H1 (cell line): ENCODE data around the gene LRIT2. TPM values are rescaled to one million over a fixed set of nuclear protein-coding genes. Genes with fewer than 3 reads are reported as not detected.

Source experiments
- ASH2L ChIP-seq: fragments of 200-600, 300-600 bp; sonication (generic); IDR thresholded peaks from one replicate; pipeline ENCODE4 v1.7.1; 2017; ENCODE audit warnings: low read length
- BRCA1 ChIP-seq: IDR thresholded peaks from 2 replicates; pipeline ENCODE4 v1.6.1; 2012; ENCODE audit warnings: low read depth, low read length, improper control_type of control experiment
- NANOG ChIP-seq: IDR thresholded peaks from 2 replicates; pipeline ENCODE4 v1.6.1; 2011; ENCODE audit warnings: low read length, low read depth, mild to moderate bottlenecking, inconsistent platforms; ENCODE audit not compliant: insufficient read depth, poor library complexity, severe bottlenecking
- RAD21 ChIP-seq, 2 experiments: IDR thresholded peaks in 1 of 2; conservative IDR thresholded peaks in 1 of 2; 2 replicates each; pipeline ENCODE4 v1.6.1; 2011; ENCODE audit warnings: low read depth in 2 of 2, low read length in 2 of 2, improper control_type of control experiment in 1 of 2, inconsistent platforms in 1 of 2, mild to moderate bottlenecking in 1 of 2, moderate library complexity in 1 of 2
- SRF ChIP-seq: IDR thresholded peaks from 2 replicates; pipeline ENCODE4 v1.6.1; 2011; ENCODE audit warnings: mild to moderate bottlenecking, low read depth, low read length, moderate library complexity
- TCF12 ChIP-seq: IDR thresholded peaks from 2 replicates; pipeline ENCODE4 v1.6.1; 2011; ENCODE audit warnings: low read depth, mild to moderate bottlenecking, low read length
- polyA plus RNA-seq, 7 experiments: library from polyadenylated mRNA; depleted of rRNA in 3 of 7; stranded (reverse) in 5 of 7; unstranded in 2 of 7; fragments of >200 nt in 5 of 7; fragments of 200-250 nt in 2 of 7; gene quantifications; 1 replicate in 5 of 7; 2 replicates in 1 of 7; 4 replicates in 1 of 7; pipeline versions ENCODE4 v1.2.1 to v1.2.3, GENCODE V29; 2011 to 2013; ENCODE audit warnings: missing spikeins in 2 of 7, mixed read lengths in 2 of 7
- total RNA-seq: library from RNA; stranded (reverse); fragmentation: NEBNext Ultra II Directional; extraction: Animal tissue kit (Norgen Biotek cat#: 25700); gene quantifications from 2 replicates; pipeline ENCODE4 v1.2.1, GENCODE V29; 2021
- TF ChIP-seq, protein P1 (sequence below): fragments of 300-600 bp; sonication (generic); IDR thresholded peaks from 2 replicates; pipeline ENCODE4 v1.7.1; 2012; ENCODE audit warnings: low read length, moderate library complexity, mild to moderate bottlenecking, inconsistent platforms; ENCODE audit not compliant: insufficient replicate concordance

LRIT2 gene
- total and polyA plus RNA-seq, 2 of the 8 experiments (the other 6 are each of a cell fraction or from before 2014, with no cell fraction given), result not detected

DNA sequence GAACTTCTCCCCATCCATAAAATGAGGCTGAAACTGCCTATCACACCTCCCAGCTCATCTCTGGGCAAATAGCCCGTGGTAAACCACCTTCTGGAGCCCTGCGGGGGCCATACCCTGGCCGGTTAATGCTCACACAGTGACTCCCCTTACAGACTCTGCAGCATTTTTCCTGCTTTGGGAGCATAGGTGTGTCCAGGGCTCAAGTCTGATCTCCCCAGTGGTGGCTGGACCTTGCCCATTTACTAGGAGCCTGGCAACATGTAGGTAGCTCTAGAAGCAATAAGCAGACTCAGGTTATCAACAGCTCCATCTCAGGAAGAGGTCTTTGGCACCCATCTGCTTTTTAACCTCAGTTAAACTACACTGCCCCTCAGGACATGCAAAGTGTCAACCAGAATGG is 36.5 kb downstream of the LRIT2 start (continued):
- TF ChIP-seq, protein P1, sequence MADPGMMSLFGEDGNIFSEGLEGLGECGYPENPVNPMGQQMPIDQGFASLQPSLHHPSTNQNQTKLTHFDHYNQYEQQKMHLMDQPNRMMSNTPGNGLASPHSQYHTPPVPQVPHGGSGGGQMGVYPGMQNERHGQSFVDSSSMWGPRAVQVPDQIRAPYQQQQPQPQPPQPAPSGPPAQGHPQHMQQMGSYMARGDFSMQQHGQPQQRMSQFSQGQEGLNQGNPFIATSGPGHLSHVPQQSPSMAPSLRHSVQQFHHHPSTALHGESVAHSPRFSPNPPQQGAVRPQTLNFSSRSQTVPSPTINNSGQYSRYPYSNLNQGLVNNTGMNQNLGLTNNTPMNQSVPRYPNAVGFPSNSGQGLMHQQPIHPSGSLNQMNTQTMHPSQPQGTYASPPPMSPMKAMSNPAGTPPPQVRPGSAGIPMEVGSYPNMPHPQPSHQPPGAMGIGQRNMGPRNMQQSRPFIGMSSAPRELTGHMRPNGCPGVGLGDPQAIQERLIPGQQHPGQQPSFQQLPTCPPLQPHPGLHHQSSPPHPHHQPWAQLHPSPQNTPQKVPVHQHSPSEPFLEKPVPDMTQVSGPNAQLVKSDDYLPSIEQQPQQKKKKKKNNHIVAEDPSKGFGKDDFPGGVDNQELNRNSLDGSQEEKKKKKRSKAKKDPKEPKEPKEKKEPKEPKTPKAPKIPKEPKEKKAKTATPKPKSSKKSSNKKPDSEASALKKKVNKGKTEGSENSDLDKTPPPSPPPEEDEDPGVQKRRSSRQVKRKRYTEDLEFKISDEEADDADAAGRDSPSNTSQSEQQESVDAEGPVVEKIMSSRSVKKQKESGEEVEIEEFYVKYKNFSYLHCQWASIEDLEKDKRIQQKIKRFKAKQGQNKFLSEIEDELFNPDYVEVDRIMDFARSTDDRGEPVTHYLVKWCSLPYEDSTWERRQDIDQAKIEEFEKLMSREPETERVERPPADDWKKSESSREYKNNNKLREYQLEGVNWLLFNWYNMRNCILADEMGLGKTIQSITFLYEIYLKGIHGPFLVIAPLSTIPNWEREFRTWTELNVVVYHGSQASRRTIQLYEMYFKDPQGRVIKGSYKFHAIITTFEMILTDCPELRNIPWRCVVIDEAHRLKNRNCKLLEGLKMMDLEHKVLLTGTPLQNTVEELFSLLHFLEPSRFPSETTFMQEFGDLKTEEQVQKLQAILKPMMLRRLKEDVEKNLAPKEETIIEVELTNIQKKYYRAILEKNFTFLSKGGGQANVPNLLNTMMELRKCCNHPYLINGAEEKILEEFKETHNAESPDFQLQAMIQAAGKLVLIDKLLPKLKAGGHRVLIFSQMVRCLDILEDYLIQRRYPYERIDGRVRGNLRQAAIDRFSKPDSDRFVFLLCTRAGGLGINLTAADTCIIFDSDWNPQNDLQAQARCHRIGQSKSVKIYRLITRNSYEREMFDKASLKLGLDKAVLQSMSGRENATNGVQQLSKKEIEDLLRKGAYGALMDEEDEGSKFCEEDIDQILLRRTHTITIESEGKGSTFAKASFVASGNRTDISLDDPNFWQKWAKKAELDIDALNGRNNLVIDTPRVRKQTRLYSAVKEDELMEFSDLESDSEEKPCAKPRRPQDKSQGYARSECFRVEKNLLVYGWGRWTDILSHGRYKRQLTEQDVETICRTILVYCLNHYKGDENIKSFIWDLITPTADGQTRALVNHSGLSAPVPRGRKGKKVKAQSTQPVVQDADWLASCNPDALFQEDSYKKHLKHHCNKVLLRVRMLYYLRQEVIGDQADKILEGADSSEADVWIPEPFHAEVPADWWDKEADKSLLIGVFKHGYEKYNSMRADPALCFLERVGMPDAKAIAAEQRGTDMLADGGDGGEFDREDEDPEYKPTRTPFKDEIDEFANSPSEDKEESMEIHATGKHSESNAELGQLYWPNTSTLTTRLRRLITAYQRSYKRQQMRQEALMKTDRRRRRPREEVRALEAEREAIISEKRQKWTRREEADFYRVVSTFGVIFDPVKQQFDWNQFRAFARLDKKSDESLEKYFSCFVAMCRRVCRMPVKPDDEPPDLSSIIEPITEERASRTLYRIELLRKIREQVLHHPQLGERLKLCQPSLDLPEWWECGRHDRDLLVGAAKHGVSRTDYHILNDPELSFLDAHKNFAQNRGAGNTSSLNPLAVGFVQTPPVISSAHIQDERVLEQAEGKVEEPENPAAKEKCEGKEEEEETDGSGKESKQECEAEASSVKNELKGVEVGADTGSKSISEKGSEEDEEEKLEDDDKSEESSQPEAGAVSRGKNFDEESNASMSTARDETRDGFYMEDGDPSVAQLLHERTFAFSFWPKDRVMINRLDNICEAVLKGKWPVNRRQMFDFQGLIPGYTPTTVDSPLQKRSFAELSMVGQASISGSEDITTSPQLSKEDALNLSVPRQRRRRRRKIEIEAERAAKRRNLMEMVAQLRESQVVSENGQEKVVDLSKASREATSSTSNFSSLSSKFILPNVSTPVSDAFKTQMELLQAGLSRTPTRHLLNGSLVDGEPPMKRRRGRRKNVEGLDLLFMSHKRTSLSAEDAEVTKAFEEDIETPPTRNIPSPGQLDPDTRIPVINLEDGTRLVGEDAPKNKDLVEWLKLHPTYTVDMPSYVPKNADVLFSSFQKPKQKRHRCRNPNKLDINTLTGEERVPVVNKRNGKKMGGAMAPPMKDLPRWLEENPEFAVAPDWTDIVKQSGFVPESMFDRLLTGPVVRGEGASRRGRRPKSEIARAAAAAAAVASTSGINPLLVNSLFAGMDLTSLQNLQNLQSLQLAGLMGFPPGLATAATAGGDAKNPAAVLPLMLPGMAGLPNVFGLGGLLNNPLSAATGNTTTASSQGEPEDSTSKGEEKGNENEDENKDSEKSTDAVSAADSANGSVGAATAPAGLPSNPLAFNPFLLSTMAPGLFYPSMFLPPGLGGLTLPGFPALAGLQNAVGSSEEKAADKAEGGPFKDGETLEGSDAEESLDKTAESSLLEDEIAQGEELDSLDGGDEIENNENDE, result no peak
- TF ChIP-seq RAD21 (IDR thresholded peaks at IDR 0.05 in 1 of 2, conservative IDR thresholded peaks at IDR 0.05 in 1 of 2; ENCODE audit: low read depth in 2 of 2, low read length in 2 of 2) (no peak), BRCA1 (no peak), NANOG (no peak), ASH2L (no peak), SRF (no peak), TCF12 (no peak)
